ENCODE results near the gene SHISA7. TPM values are rescaled to one million over a fixed set of nuclear protein-coding genes. Genes with fewer than 3 reads are reported as not detected.

Gene SHISA7
- total RNA-seq, 3 donors from 2014 or later (not counting 1 experiment from before 2014, with no cell fraction given) = not detected

DNA sequence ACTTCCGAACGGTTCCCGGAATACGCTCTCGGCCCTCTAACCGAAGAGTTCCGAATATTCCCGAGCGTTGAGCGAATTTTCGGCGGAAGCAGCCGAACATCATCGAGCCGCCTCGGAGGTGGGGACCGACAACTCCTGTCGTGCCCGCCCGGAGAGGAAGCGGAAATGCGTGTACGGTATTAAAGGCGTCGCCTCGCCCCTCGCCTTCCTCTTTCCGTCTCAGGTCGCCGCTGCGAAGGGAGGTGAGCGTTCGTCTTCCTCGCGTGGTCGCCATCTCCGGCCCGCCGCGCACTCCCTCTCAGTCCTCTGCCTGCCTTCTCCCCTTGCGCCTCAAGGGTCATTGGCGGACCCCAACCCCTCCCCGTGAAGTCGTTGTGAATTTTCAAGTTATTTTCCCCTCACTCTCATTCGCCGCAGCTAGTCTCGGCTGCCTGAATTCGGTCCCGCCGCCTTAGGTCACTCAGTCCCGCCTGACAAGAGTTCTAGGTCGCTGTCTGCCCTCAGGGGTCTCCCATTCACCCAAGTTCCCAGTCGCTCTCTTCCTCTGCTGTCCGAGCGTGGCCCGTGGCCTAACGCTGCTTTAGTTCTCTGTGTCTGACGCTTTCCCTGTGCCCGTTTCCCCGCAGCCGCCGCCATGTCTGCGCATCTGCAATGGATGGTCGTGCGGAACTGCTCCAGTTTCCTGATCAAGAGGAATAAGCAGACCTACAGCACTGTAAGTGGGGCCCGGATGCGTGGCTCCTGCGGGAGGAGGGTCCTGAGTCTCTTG is 57.2 kb downstream of the SHISA7 start, which contains the start of gene RPL28:
RPL28 (plus strand) TSS at position 209 of the 769 bp plus-strand sequence; CDS start at position 635, 426 bp downstream.
- no peaks in the 10 kb centered on the region for H3K36me3 Mint-ChIP-seq
- ATAC-seq = peak; percentile 79 to 93 (median 84)
- TF ChIP-seq, protein P1, sequence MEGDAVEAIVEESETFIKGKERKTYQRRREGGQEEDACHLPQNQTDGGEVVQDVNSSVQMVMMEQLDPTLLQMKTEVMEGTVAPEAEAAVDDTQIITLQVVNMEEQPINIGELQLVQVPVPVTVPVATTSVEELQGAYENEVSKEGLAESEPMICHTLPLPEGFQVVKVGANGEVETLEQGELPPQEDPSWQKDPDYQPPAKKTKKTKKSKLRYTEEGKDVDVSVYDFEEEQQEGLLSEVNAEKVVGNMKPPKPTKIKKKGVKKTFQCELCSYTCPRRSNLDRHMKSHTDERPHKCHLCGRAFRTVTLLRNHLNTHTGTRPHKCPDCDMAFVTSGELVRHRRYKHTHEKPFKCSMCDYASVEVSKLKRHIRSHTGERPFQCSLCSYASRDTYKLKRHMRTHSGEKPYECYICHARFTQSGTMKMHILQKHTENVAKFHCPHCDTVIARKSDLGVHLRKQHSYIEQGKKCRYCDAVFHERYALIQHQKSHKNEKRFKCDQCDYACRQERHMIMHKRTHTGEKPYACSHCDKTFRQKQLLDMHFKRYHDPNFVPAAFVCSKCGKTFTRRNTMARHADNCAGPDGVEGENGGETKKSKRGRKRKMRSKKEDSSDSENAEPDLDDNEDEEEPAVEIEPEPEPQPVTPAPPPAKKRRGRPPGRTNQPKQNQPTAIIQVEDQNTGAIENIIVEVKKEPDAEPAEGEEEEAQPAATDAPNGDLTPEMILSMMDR (IDR thresholded peaks at IDR 0.05) = no peak
- Histone ChIP-seq H3K27ac (ENCODE audit: low read length) (peak within 1 kb of the TSS; percentile 94), H3K9me3 (ENCODE audit: control insufficient read depth, insufficient read depth, low read length) (no peaks in the 10 kb centered on the region), H3K4me3 (ENCODE audit: low read length) (peak within 1 kb of the TSS; percentile 72), H3K4me1 (ENCODE audit: control insufficient read depth, insufficient read depth, low read length) (peaks cover 63% of the 10 kb centered on the region), H3K36me3 (ENCODE audit: control insufficient read depth, insufficient read depth, low read length) (peaks cover 39% of the 10 kb centered on the region), H3K27me3 (ENCODE audit: control insufficient read depth, insufficient read depth, low read length) (no peaks in the 10 kb centered on the region)
- peak within 1 kb of the TSS; percentile 94 to 100 for H3K27ac Mint-ChIP-seq
- under 1% methylated on average over 68 of the region's 68 CpGs for WGBS (ENCODE audit: insufficient coverage)
- H3K27me3 Mint-ChIP-seq (ENCODE audit: low read depth in 2 of 2) = no peaks in the 10 kb centered on the region
- intact Hi-C loops (cut with micrococcal nuclease) = loop anchor here (1.0 to 2.0 kb wide), 3 partner anchors 23 to 85 kb away; partner anchors contain the start of gene KMT5C
- DNase-seq = peak; percentile 98 to 99
- H3K4me1 Mint-ChIP-seq = peaks cover 54 to 79% of the 10 kb centered on the region in 2 donors
- peak within 1 kb of the TSS; percentile 97 for H3K4me3 Mint-ChIP-seq
- no peaks in the 10 kb centered on the region for H3K9me3 Mint-ChIP-seq

DNA sequence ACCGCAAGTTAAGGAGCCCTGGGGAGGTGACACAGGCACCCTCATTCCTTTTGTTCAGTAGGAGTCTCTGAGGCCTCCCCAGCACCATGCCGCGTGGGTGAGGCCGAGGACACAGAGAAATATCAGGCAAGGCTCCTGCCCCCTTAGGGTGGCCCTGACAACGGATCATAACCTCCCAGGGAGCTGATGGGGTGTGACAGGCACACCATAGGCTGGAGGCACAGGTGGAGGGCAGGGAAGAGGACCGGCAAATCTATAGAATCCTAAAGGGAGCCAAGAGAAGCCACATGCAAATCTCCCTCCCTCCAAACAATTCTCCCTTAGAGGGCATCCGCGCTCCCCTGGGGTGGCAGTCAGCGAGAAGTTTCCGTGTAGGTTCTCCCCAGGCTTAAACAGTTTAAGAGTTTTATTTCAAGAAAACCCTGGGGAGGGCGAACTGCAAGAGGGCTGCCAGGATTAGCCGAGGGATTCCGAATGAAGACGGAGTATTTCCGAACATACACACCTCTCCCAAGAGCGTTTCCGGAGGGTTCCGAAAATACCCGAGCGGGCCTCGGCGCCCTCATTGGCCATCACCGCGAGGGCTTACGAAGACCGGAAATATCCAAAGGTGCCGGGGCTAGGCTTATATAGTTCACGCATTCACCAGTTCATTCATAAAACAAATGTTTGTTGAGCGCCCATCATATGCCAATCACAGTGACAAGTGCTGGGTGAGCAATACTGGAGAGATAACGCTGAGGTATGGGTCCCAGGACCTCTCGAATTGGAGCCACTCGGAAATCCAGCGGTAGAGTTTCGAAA is 58.0 kb downstream of the SHISA7 start:
- intact Hi-C loops (cut with micrococcal nuclease) = loop anchor here (1.0 to 2.0 kb wide), 3 partner anchors 24 to 84 kb away; partner anchors contain the start of gene KMT5C

DNA sequence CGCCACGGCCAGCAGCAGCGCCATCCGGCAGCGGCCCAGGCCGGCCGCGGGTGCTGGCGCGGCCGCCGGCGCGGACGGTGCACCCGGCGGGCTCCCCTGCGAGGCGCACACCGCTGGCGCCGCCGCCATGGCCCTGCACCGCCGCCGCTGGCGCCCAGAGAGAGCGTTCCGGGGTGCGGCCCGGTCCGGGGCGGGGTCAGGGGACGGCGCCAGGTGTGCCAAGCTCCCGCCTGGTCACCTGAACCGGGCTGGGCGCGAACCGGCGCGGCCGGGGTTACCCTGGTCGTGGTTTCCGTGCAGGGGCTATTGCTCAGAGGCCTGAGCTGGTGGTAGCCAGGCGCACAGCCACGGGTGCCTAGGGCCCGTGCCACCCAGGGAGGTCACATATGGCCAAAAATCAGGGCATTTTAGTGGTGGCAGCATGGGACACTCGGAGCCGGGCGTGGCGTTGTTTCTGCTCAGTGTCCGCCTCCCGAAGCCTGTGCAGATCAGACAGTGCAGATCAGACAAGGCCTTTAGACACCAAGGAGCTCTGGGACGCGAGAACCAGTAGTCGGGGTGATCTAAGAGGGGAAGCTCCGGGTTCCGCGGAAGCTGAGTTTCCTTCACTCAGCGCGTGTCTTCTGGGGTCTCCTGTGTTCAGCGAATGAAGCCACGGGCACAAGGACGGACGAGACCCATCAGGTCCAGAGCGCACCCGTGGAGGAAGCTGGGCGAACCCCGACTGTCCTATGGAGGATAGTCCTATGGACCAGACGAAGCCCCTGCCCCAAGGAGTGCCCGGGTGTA is 58.8 kb downstream of the SHISA7 start, which contains the start of gene TMEM238:
TMEM238 (minus strand) TSS at position 162 of the 789 bp plus-strand sequence; CDS start at position 129, 33 bp downstream.
- Histone ChIP-seq H3K27me3 (ENCODE audit: control insufficient read depth, insufficient read depth, low read length) (no peaks in the 10 kb centered on the region), H3K4me3 (ENCODE audit: low read length) (peak within 1 kb of the TSS; percentile 72), H3K9me3 (ENCODE audit: control insufficient read depth, insufficient read depth, low read length) (no peaks in the 10 kb centered on the region), H3K4me1 (ENCODE audit: control insufficient read depth, insufficient read depth, low read length) (peaks cover 50% of the 10 kb centered on the region), H3K27ac (ENCODE audit: low read length) (peak within 1 kb of the TSS; percentile 94), H3K36me3 (ENCODE audit: control insufficient read depth, insufficient read depth, low read length) (peaks cover 26% of the 10 kb centered on the region)
- peak within 1 kb of the TSS; percentile 94 to 100 for H3K27ac Mint-ChIP-seq
- H3K4me3 Mint-ChIP-seq = peak within 1 kb of the TSS; percentile 97
- intact Hi-C loops (cut with micrococcal nuclease) = loop anchor here (2.0 kb wide), 2 partner anchors 24 to 84 kb away; no protein-coding TSS in a partner anchor
- TF ChIP-seq, protein P1 (IDR thresholded peaks at IDR 0.05) = no peak
- no peaks in the 10 kb centered on the region for H3K9me3 Mint-ChIP-seq
- 15% methylated on average over 72 of the region's 72 CpGs for WGBS (ENCODE audit: insufficient coverage)
- no peaks in the 10 kb centered on the region for H3K36me3 Mint-ChIP-seq
- DNase-seq = peak in 1 of 2 donors; percentile 54
- peaks cover 49 to 65% of the 10 kb centered on the region in 2 donors for H3K4me1 Mint-ChIP-seq
- no peaks in the 10 kb centered on the region for H3K27me3 Mint-ChIP-seq (ENCODE audit: low read depth in 2 of 2)
- no peak for ATAC-seq

More for the DNA sequence above, 58.0 kb downstream of the SHISA7 start:
- Mint-ChIP-seq H3K27me3 (ENCODE audit: low read depth in 2 of 2) (no peaks in the 10 kb centered on the region), H3K36me3 (no peaks in the 10 kb centered on the region), H3K4me1 (peaks cover 54 to 73% of the 10 kb centered on the region in 2 donors), H3K9me3 (no peaks in the 10 kb centered on the region), H3K27ac (peak overlapping the region; percentile 94 to 100), H3K4me3 (peak overlapping the region; percentile 97)
- DNase-seq (peak; percentile 89 to 97), ATAC-seq (peak; percentile 75 to 89 (median 79))
- WGBS (ENCODE audit: insufficient coverage) = 7% methylated on average over 33 of the region's 34 CpGs
- Histone ChIP-seq H3K27ac (ENCODE audit: low read length) (peak overlapping the region; percentile 94), H3K36me3 (ENCODE audit: control insufficient read depth, insufficient read depth, low read length) (peaks cover 33% of the 10 kb centered on the region), H3K27me3 (ENCODE audit: control insufficient read depth, insufficient read depth, low read length) (no peaks in the 10 kb centered on the region), H3K4me3 (ENCODE audit: low read length) (peak overlapping the region; percentile 72), H3K4me1 (ENCODE audit: control insufficient read depth, insufficient read depth, low read length) (peaks cover 58% of the 10 kb centered on the region), H3K9me3 (ENCODE audit: control insufficient read depth, insufficient read depth, low read length) (no peaks in the 10 kb centered on the region)
- TF ChIP-seq, protein P1 (IDR thresholded peaks at IDR 0.05) = no peak

Measured in natural killer cell (primary cell).